Measurements from ENCODE around the gene CAMK1D. TPM values are rescaled to one million over a fixed set of nuclear protein-coding genes. Genes with fewer than 3 reads are reported as not detected.

CAMK1D gene
- total RNA-seq, 4 donors from 2014 or later = 29.7 to 36.7 (median 33.3) TPM

GRCh38 chr10:12650122-12650521 lies 300.8 kb downstream of the CAMK1D start:
- intact Hi-C loops (cut with DNase I; ENCODE audit: low total_unique reads) = no loop called here
- H3K4me3 ChIP-seq (ENCODE audit: low read depth, poor library complexity, severe bottlenecking) = no peak overlapping the region
- TF ChIP-seq CTCF (IDR thresholded peaks at IDR 0.05) (no peak), POLR2A (IDR thresholded peaks at IDR 0.05) (no peak)
- 94 to 96% methylated on average over 8 of the region's 8 CpGs for WGBS, 2 donors
- DNase-seq (ENCODE audit: low spot score in 2 of 2) = no peak

GRCh38 chr10:12650538-12651298 lies 301.4 kb downstream of the CAMK1D start:
- no peak overlapping the region for H3K4me3 ChIP-seq (ENCODE audit: low read depth, poor library complexity, severe bottlenecking)
- intact Hi-C loops (cut with DNase I; ENCODE audit: low total_unique reads) = no loop called here
- DNase-seq (ENCODE audit: low spot score in 2 of 2) = no peak
- TF ChIP-seq CTCF (IDR thresholded peaks at IDR 0.05) = no peak
- no peak for TF ChIP-seq POLR2A (IDR thresholded peaks at IDR 0.05)
- 66 to 69% methylated on average over 20 of the region's 20 CpGs for WGBS, 2 donors

- intact Hi-C loops (cut with DNase I; ENCODE audit: low total_unique reads) = loop anchor here (5.0 kb wide), 1 partner anchor 394 kb away; no protein-coding TSS in a partner anchor
- no peak for DNase-seq (ENCODE audit: low spot score in 2 of 2)
- no peak for TF ChIP-seq POLR2A (IDR thresholded peaks at IDR 0.05)
- TF ChIP-seq CTCF (IDR thresholded peaks at IDR 0.05) = no peak
- WGBS, 2 donors = 89 to 94% methylated on average over 2 of the region's 2 CpGs
- H3K4me3 ChIP-seq (ENCODE audit: low read depth, poor library complexity, severe bottlenecking) = no peak overlapping the region
Measured at GRCh38 chr10:12655940-12656339, 306.6 kb downstream of the CAMK1D start.

GRCh38 chr10:12656518-12657142 lies 307.3 kb downstream of the CAMK1D start:
- H3K4me3 ChIP-seq (ENCODE audit: low read depth, poor library complexity, severe bottlenecking) = no peak overlapping the region
- intact Hi-C loops (cut with DNase I; ENCODE audit: low total_unique reads) = loop anchor here (5.0 kb wide), 1 partner anchor 394 kb away; no protein-coding TSS in a partner anchor
- DNase-seq (ENCODE audit: low spot score in 2 of 2) = no peak
- TF ChIP-seq POLR2A (IDR thresholded peaks at IDR 0.05) = no peak
- WGBS, 2 donors = 85 to 87% methylated on average over 4 of the region's 4 CpGs

GRCh38 chr10:12657489-12657888 lies 308.1 kb downstream of the CAMK1D start:
- intact Hi-C loops (cut with DNase I; ENCODE audit: low total_unique reads) = loop anchor here (5.0 kb wide), 1 partner anchor 395 kb away; no protein-coding TSS in a partner anchor
- no peak overlapping the region for H3K4me3 ChIP-seq (ENCODE audit: low read depth, poor library complexity, severe bottlenecking)
- no peak for TF ChIP-seq CTCF (IDR thresholded peaks at IDR 0.05)
- TF ChIP-seq POLR2A (IDR thresholded peaks at IDR 0.05) = no peak
- 45 to 73% methylated on average over 2 of the region's 2 CpGs for WGBS, 2 donors
- DNase-seq (ENCODE audit: low spot score in 2 of 2) = no peak

- TF ChIP-seq POLR2A (IDR thresholded peaks at IDR 0.05) (no peak), CTCF (IDR thresholded peaks at IDR 0.05) (no peak)
- WGBS, 2 donors = 91 to 94% methylated on average over 6 of the region's 6 CpGs
- H3K4me3 ChIP-seq (ENCODE audit: low read depth, poor library complexity, severe bottlenecking) = no peak overlapping the region
- intact Hi-C loops (cut with DNase I; ENCODE audit: low total_unique reads) = loop anchor here (5.0 kb wide), 1 partner anchor 396 kb away; no protein-coding TSS in a partner anchor
- DNase-seq (ENCODE audit: low spot score in 2 of 2) = no peak
Measured at GRCh38 chr10:12658526-12658925, 309.2 kb downstream of the CAMK1D start.
